ENCODE measurements around the gene MYOM3. TPM values are rescaled to one million over a fixed set of nuclear protein-coding genes. Genes with fewer than 3 reads are reported as not detected.

MYOM3 gene
- polyA plus RNA-seq, 1 donor (not counting 4 experiments of a cell fraction or from before 2014, with no cell fraction given): 0.49 TPM

DNA sequence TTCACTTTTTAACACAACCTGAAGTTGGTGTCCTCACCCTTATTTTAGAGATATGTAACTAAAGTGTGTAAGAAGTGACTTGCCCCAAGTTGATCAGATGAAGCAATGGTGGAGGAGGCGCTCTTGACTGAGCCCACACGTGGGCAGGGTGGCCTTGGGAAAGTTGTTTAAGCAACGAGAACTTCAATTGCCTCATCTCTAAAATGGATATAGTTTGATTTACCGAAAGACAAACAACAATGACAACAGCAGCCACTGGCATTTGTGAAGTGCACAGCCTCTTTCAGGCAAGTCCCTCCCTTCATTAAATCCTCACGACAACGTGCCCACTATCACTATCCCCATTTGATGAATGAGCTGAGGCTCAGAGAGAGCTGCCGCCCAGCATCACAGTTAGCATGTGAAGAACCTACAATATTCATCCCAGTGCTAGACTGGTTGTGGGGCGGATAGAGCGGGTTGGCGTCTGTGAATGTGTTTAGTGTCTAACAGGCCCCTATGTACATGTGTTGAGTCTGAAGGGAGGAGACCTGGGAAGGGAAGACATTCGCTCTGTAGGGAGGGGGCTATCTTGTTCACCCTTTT, 28.0 kb upstream of the MYOM3 start:
- Histone ChIP-seq H3K4me2 (ENCODE audit: control insufficient read depth, extremely low read depth, insufficient read depth, low read depth, low read length) (no peak overlapping the region), H3K79me2 (ENCODE audit: control insufficient read depth, insufficient read depth, low read length) (no peaks in the 10 kb centered on the region), H3K4me1 (ENCODE audit: control insufficient read depth, extremely low read depth, insufficient read depth, low read length) (peaks cover 18% of the 10 kb centered on the region), H3K9me3 (ENCODE audit: control insufficient read depth, low read depth, low read length) (no peaks in the 10 kb centered on the region), H3K36me3 (ENCODE audit: control insufficient read depth in 2 of 2, extremely low read depth in 1 of 2, insufficient read depth in 2 of 2, low read length in 2 of 2) (no peaks in the 10 kb centered on the region), H3K27me3 (ENCODE audit: control insufficient read depth, extremely low read depth, insufficient read depth, low read length) (no peaks in the 10 kb centered on the region), H3K9me1 (ENCODE audit: control insufficient read depth, extremely low read depth, insufficient read depth, low read length) (no peaks in the 10 kb centered on the region), H4K20me1 (ENCODE audit: control insufficient read depth, extremely low read depth, insufficient read depth, low read length) (no peaks in the 10 kb centered on the region), H3K9ac (ENCODE audit: control insufficient read depth, extremely low read depth, insufficient read depth, low read length) (no peak overlapping the region), H3K4me3 (ENCODE audit: control insufficient read depth in 2 of 3, extremely low read depth in 1 of 3, insufficient read depth in 2 of 3, low read depth in 1 of 3, low read length in 3 of 3) (no peak overlapping the region), H2AFZ (ENCODE audit: control insufficient read depth, low read length) (no peak overlapping the region), H3K27ac (ENCODE audit: control insufficient read depth, insufficient read depth, low read length) (no peak overlapping the region)
- FAIRE-seq (no peak), DNase-seq (ENCODE audit: low read depth, low spot score) (no peak)
- dilution Hi-C loops (cut with MboI; ENCODE audit: extremely low pct_ligation_motif_present, low sequenced_read_pairs): no loop called here
- TF ChIP-seq, protein P1, sequence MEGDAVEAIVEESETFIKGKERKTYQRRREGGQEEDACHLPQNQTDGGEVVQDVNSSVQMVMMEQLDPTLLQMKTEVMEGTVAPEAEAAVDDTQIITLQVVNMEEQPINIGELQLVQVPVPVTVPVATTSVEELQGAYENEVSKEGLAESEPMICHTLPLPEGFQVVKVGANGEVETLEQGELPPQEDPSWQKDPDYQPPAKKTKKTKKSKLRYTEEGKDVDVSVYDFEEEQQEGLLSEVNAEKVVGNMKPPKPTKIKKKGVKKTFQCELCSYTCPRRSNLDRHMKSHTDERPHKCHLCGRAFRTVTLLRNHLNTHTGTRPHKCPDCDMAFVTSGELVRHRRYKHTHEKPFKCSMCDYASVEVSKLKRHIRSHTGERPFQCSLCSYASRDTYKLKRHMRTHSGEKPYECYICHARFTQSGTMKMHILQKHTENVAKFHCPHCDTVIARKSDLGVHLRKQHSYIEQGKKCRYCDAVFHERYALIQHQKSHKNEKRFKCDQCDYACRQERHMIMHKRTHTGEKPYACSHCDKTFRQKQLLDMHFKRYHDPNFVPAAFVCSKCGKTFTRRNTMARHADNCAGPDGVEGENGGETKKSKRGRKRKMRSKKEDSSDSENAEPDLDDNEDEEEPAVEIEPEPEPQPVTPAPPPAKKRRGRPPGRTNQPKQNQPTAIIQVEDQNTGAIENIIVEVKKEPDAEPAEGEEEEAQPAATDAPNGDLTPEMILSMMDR (optimal IDR thresholded peaks at IDR 0.05 in 1 of 3, IDR thresholded peaks at IDR 0.05 in 1 of 3, conservative IDR thresholded peaks at IDR 0.05 in 1 of 3; ENCODE audit: extremely low read depth in 1 of 3, insufficient read depth in 2 of 3, low read length in 3 of 3): no peak

DNA sequence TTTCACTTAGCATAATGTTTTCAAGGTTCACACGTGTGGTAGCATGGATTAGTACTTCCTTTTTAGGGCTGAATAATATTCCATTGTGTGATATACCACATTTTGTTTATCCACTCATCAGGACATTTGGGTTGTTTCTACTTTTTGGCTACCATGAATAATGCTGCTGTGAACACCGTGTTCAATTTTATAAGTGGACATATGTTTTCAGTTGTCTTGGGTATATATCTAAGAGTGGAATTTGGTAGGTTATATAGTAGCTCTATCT, 27.2 kb upstream of the MYOM3 start:
- no peaks in the 10 kb centered on the region for H3K9me1 ChIP-seq (ENCODE audit: control insufficient read depth, extremely low read depth, insufficient read depth, low read length)
- H3K27ac ChIP-seq (ENCODE audit: control insufficient read depth, insufficient read depth, low read length): no peak overlapping the region
- FAIRE-seq (no peak), DNase-seq (ENCODE audit: low read depth, low spot score) (no peak)
- dilution Hi-C loops (cut with MboI; ENCODE audit: extremely low pct_ligation_motif_present, low sequenced_read_pairs): no loop called here
- no peaks in the 10 kb centered on the region for H3K9me3 ChIP-seq (ENCODE audit: control insufficient read depth, low read depth, low read length)
- no peaks in the 10 kb centered on the region for H3K79me2 ChIP-seq (ENCODE audit: control insufficient read depth, insufficient read depth, low read length)
- H3K4me2 ChIP-seq (ENCODE audit: control insufficient read depth, extremely low read depth, insufficient read depth, low read depth, low read length): no peak overlapping the region
- H3K4me1 ChIP-seq (ENCODE audit: control insufficient read depth, extremely low read depth, insufficient read depth, low read length): peaks cover 18% of the 10 kb centered on the region
- no peaks in the 10 kb centered on the region for H3K36me3 ChIP-seq (ENCODE audit: control insufficient read depth in 2 of 2, extremely low read depth in 1 of 2, insufficient read depth in 2 of 2, low read length in 2 of 2)
- no peaks in the 10 kb centered on the region for H4K20me1 ChIP-seq (ENCODE audit: control insufficient read depth, extremely low read depth, insufficient read depth, low read length)
- H3K4me3 ChIP-seq (ENCODE audit: control insufficient read depth in 2 of 3, extremely low read depth in 1 of 3, insufficient read depth in 2 of 3, low read depth in 1 of 3, low read length in 3 of 3): no peak overlapping the region
- no peak overlapping the region for H3K9ac ChIP-seq (ENCODE audit: control insufficient read depth, extremely low read depth, insufficient read depth, low read length)
- no peak overlapping the region for H2AFZ ChIP-seq (ENCODE audit: control insufficient read depth, low read length)
- H3K27me3 ChIP-seq (ENCODE audit: control insufficient read depth, extremely low read depth, insufficient read depth, low read length): no peaks in the 10 kb centered on the region
- TF ChIP-seq, protein P1 (optimal IDR thresholded peaks at IDR 0.05 in 1 of 3, IDR thresholded peaks at IDR 0.05 in 1 of 3, conservative IDR thresholded peaks at IDR 0.05 in 1 of 3; ENCODE audit: extremely low read depth in 1 of 3, insufficient read depth in 2 of 3, low read length in 3 of 3): no peak
- no peak for TF ChIP-seq EZH2 (IDR thresholded peaks at IDR 0.05; ENCODE audit: low read length)
